Activated CD4-positive, alpha-beta T cell treated with anti-CD3 and anti-CD28 coated beads, Interleukin-2, amount 10 ng/mL, durations not matched to agents 24 days and 14 days (primary cell): ENCODE data around the gene PSG11. TPM values are rescaled to one million over a fixed set of nuclear protein-coding genes. Genes with fewer than 3 reads are reported as not detected.
"Not testable (repeated sequence)": the region's sequence is repeated elsewhere in the genome, so short reads cannot be mapped to it uniquely, and the experiment has no call there.

ENCODE experiments used
- DNase-seq: peaks from one replicate; pipeline ENCODE4 v3.0.0; 2022
- H3K27ac Mint-ChIP-seq: one replicate; pipeline ENCODE4 v1.8.0; 2022; ENCODE audit warnings: mild to moderate bottlenecking, mixed read lengths
- H3K27me3 Mint-ChIP-seq: one replicate; pipeline ENCODE4 v1.8.0; 2022; ENCODE audit warnings: mixed read lengths
- H3K36me3 Mint-ChIP-seq: one replicate; pipeline ENCODE4 v1.8.0; 2022; ENCODE audit warnings: low read depth, mild to moderate bottlenecking, mixed read lengths
- H3K4me1 Mint-ChIP-seq: one replicate; pipeline ENCODE4 v1.8.0; 2021; ENCODE audit warnings: mixed read lengths
- H3K4me3 Mint-ChIP-seq: one replicate; pipeline ENCODE4 v1.8.0; 2022; ENCODE audit warnings: mild to moderate bottlenecking, moderate library complexity, mixed read lengths
- H3K9me3 Mint-ChIP-seq: one replicate; pipeline ENCODE4 v1.8.0; 2021; ENCODE audit warnings: mixed read lengths
- intact Hi-C: fragments of 100-400 bp; cut with micrococcal nuclease; formaldehyde crosslinking; loops from one replicate; pipeline ENCODE4 v1.15.1; 2023
- total RNA-seq: library from RNA; stranded (reverse); gene quantifications from 2 replicates; pipeline ENCODE4 v1.2.3, GENCODE V29; 2022

The PSG11 gene
- not detected in 2 replicates for total RNA-seq

- intact Hi-C loops, H3K4me1 Mint-ChIP-seq, DNase-seq, H3K9me3 Mint-ChIP-seq, H3K4me3 Mint-ChIP-seq, H3K27me3 Mint-ChIP-seq, H3K27ac Mint-ChIP-seq, H3K36me3 Mint-ChIP-seq: not testable (repeated sequence)
Observed at GRCh38 chr19:43026369-43026768, at the start of gene PSG11. PSG11 (minus strand) TSS chr19:43026469; CDS start chr19:43026372, 97 bp downstream.

- H3K4me3 Mint-ChIP-seq, DNase-seq, H3K4me1 Mint-ChIP-seq, H3K27me3 Mint-ChIP-seq, H3K27ac Mint-ChIP-seq, H3K36me3 Mint-ChIP-seq, intact Hi-C loops: not testable (repeated sequence)
- peaks cover 12% of the 10 kb centered on the region for H3K9me3 Mint-ChIP-seq
Observed at GRCh38 chr19:43062418-43062817, 36.1 kb upstream of the PSG11 start.

- H3K4me1 Mint-ChIP-seq, H3K4me3 Mint-ChIP-seq, intact Hi-C loops, H3K36me3 Mint-ChIP-seq, H3K27ac Mint-ChIP-seq, DNase-seq, H3K27me3 Mint-ChIP-seq: not testable (repeated sequence)
- H3K9me3 Mint-ChIP-seq, result peaks cover 12% of the 10 kb centered on the region
Observed at GRCh38 chr19:43061326-43061725, 35.1 kb upstream of the PSG11 start.

- H3K27ac Mint-ChIP-seq, H3K36me3 Mint-ChIP-seq, H3K4me3 Mint-ChIP-seq, intact Hi-C loops, H3K4me1 Mint-ChIP-seq, DNase-seq, H3K27me3 Mint-ChIP-seq: not testable (repeated sequence)
- peaks cover 17% of the 10 kb centered on the region for H3K9me3 Mint-ChIP-seq
Observed at GRCh38 chr19:43060254-43060653, 34.0 kb upstream of the PSG11 start.

- H3K4me3 Mint-ChIP-seq, H3K36me3 Mint-ChIP-seq, H3K27ac Mint-ChIP-seq, H3K27me3 Mint-ChIP-seq, DNase-seq, H3K4me1 Mint-ChIP-seq, intact Hi-C loops: not testable (repeated sequence)
- peaks cover 20% of the 10 kb centered on the region for H3K9me3 Mint-ChIP-seq
Observed at GRCh38 chr19:43059482-43059881, 33.2 kb upstream of the PSG11 start.

- H3K4me3 Mint-ChIP-seq, H3K27me3 Mint-ChIP-seq, intact Hi-C loops: not testable (repeated sequence)
Observed at GRCh38 chr19:43058440-43058839, 32.2 kb upstream of the PSG11 start.

GRCh38 chr19:43047966-43048365, 21.7 kb upstream of the PSG11 start:
- DNase-seq, H3K27me3 Mint-ChIP-seq, H3K36me3 Mint-ChIP-seq, intact Hi-C loops, H3K27ac Mint-ChIP-seq, H3K4me1 Mint-ChIP-seq, H3K4me3 Mint-ChIP-seq, H3K9me3 Mint-ChIP-seq: not testable (repeated sequence)

More at GRCh38 chr19:43058440-43058839, 32.2 kb upstream of the PSG11 start:
- peaks cover 24% of the 10 kb centered on the region for H3K9me3 Mint-ChIP-seq
- H3K36me3 Mint-ChIP-seq, DNase-seq, H3K4me1 Mint-ChIP-seq, H3K27ac Mint-ChIP-seq: not testable (repeated sequence)

GRCh38 chr19:43046578-43046977, 20.3 kb upstream of the PSG11 start:
- intact Hi-C loops, H3K36me3 Mint-ChIP-seq, DNase-seq, H3K27ac Mint-ChIP-seq, H3K27me3 Mint-ChIP-seq, H3K9me3 Mint-ChIP-seq, H3K4me3 Mint-ChIP-seq, H3K4me1 Mint-ChIP-seq: not testable (repeated sequence)

- H3K9me3 Mint-ChIP-seq, H3K27me3 Mint-ChIP-seq, DNase-seq, intact Hi-C loops, H3K27ac Mint-ChIP-seq, H3K4me1 Mint-ChIP-seq, H3K4me3 Mint-ChIP-seq, H3K36me3 Mint-ChIP-seq: not testable (repeated sequence)
Observed at GRCh38 chr19:43043492-43044180, 17.4 kb upstream of the PSG11 start.

- H3K9me3 Mint-ChIP-seq, H3K27ac Mint-ChIP-seq: not testable (repeated sequence)
Observed at GRCh38 chr19:43031645-43032044, 5.4 kb upstream of the PSG11 start.

GRCh38 chr19:43028866-43029265, 2.6 kb upstream of the PSG11 start:
- H3K27ac Mint-ChIP-seq, result no peak overlapping the region
- DNase-seq, result no peak
- intact Hi-C loops, result no loop called here
- H3K36me3 Mint-ChIP-seq, result no peaks in the 10 kb centered on the region
- H3K27me3 Mint-ChIP-seq, result no peaks in the 10 kb centered on the region
- no peaks in the 10 kb centered on the region for H3K4me1 Mint-ChIP-seq
- H3K4me3 Mint-ChIP-seq, result no peak overlapping the region
- H3K9me3 Mint-ChIP-seq, result no peaks in the 10 kb centered on the region

More at GRCh38 chr19:43031645-43032044, 5.4 kb upstream of the PSG11 start:
- DNase-seq, H3K36me3 Mint-ChIP-seq, H3K4me3 Mint-ChIP-seq, intact Hi-C loops, H3K27me3 Mint-ChIP-seq, H3K4me1 Mint-ChIP-seq: not testable (repeated sequence)

GRCh38 chr19:43027985-43028384, 1.7 kb upstream of the PSG11 start:
- H3K4me3 Mint-ChIP-seq, DNase-seq, H3K27me3 Mint-ChIP-seq, H3K9me3 Mint-ChIP-seq, intact Hi-C loops, H3K27ac Mint-ChIP-seq, H3K36me3 Mint-ChIP-seq, H3K4me1 Mint-ChIP-seq: not testable (repeated sequence)

- H3K27ac Mint-ChIP-seq, DNase-seq, intact Hi-C loops, H3K9me3 Mint-ChIP-seq, H3K27me3 Mint-ChIP-seq, H3K4me1 Mint-ChIP-seq, H3K4me3 Mint-ChIP-seq, H3K36me3 Mint-ChIP-seq: not testable (repeated sequence)
Observed at GRCh38 chr19:43027061-43027460, 792 bp upstream of the PSG11 start.

- H3K4me3 Mint-ChIP-seq, H3K36me3 Mint-ChIP-seq, H3K9me3 Mint-ChIP-seq, H3K4me1 Mint-ChIP-seq, H3K27me3 Mint-ChIP-seq, DNase-seq, intact Hi-C loops, H3K27ac Mint-ChIP-seq: not testable (repeated sequence)
Observed at GRCh38 chr19:43022098-43022497, 4.2 kb downstream of the PSG11 start.

GRCh38 chr19:43021629-43022028, 4.6 kb downstream of the PSG11 start:
- H3K4me1 Mint-ChIP-seq, H3K36me3 Mint-ChIP-seq, H3K27me3 Mint-ChIP-seq, DNase-seq, H3K4me3 Mint-ChIP-seq, H3K9me3 Mint-ChIP-seq, intact Hi-C loops, H3K27ac Mint-ChIP-seq: not testable (repeated sequence)
